Peyer's patch (tissue), 4 donors: ENCODE results near the gene EXD2.

ENCODE experiments used
- CTCF ChIP-seq, 6 experiments: fragments of 450-650 bp in 4 of 6; fragments of 200-600 bp in 2 of 6; sonication (generic) in 1 of 6; IDR thresholded peaks; one replicate each; pipeline ENCODE4 v1.5.1; 2017 to 2019; ENCODE audit warnings: antibody characterized with exemption in 6 of 6, mild to moderate bottlenecking in 3 of 6, moderate library complexity in 1 of 6
- POLR2A ChIP-seq, 2 donors: fragments of 450-650 bp; IDR thresholded peaks; one replicate each; pipeline ENCODE4 v1.5.1; 2017; ENCODE audit warnings: antibody characterized with exemption in 2 of 2, mild to moderate bottlenecking in 2 of 2, moderate library complexity in 2 of 2

- TF ChIP-seq CTCF (IDR thresholded peaks at IDR 0.05) (peak in 3 of 6 experiments; percentile 13 to 29 (median 23)), POLR2A (IDR thresholded peaks at IDR 0.05) (no peak)
Measured at GRCh38 chr14:69259527-69260189, 68.4 kb downstream of the EXD2 start, which contains the start of gene GALNT16.
